CD4-positive, alpha-beta T cell treated with Interleukin-6 at 100 ng/mL for 8 hours (primary cell): ENCODE measurements around the gene DNAAF5.

ENCODE experiments used
- DNase-seq: peaks from one replicate; pipeline ENCODE4 v3.0.0-alpha.2; 2020; ENCODE audit warnings: mixed read lengths, low spot score

The DNAAF5 gene

DNA sequence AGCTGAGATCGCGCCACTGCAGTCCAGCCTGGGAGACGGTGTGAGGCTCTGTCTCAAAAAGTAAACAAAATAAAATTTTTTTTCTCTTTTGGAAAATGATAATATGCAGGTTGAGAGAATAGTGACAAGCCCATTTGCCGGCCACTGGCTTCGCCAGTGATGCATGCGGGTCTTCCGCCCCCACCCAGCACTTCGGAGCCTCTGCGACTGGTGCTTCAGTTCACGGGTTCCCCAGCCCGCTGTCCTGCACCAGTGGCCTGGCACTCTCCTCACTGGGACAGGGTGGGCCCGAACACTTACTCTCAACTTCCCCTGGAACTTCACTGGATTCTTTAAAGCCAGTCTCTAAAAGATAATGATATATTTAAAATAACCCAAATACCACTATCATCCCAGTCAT, 108.5 kb downstream of the DNAAF5 start:
- no peak for DNase-seq

DNA sequence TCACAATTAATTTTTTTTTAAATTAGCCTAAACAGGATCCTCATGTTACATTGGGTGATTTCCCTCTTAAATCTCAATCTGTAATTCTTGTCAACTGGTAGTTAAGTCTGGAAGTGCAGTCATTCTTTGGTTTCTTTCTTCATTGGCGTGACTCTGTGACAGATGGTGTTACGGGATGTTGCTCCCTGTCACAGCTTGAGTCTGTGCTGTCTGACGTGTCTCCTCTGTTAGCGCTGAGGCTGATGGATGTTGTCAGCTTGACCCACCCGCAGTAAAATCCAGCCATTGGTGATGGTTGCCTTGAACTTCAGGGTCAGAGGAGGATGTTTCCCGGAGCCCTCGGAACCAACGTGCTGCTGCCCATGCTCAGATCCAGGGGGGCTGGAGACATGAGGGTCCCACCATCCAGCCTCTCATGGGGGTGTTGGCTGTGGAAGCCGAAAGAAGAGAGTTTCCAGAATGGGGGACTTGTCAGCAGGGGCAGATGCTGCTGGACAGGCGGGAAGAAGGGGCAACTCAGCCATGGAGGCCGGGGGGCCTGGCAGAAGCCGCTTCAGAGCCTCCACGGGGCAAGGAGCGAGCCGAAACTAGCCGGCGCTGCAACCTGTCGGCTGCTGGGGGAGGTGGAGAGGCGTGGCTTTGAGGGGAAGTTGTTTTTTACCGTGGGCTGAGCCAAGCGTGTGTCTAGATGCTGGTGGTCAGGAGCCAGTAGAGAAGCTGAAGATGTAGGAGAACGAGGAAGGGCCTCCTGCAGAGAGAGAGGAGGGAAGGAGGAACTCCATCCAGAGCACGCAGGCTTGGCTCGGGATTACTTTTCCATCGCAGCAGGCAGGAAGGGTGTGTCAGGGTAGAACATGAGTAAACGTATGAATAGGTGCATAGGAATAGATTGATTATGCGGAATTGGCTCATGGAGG, 109.2 kb downstream of the DNAAF5 start:
- DNase-seq = no peak
